NCI-H1694 treated with DMSO at 0.1 percent for 48 hours (cell line): Measurements from ENCODE around the gene VAT1L.

Experiments
- DNase-seq: peaks from one replicate; lab custom pipeline; 2025; lab: John Stamatoyannopoulos, UW

VAT1L gene

GRCh38 chr16:77833921-77834634 is 45.7 kb downstream of the VAT1L start:
- no peak for DNase-seq

GRCh38 chr16:77834635-77835540 is 46.5 kb downstream of the VAT1L start:
- no peak for DNase-seq

GRCh38 chr16:77836801-77837200 is 48.4 kb downstream of the VAT1L start:
- DNase-seq, result no peak

GRCh38 chr16:77838597-77839255 is 50.4 kb downstream of the VAT1L start:
- DNase-seq, result no peak

GRCh38 chr16:77840093-77840492 is 51.7 kb downstream of the VAT1L start:
- DNase-seq, result no peak

GRCh38 chr16:77840673-77841501 is 52.5 kb downstream of the VAT1L start:
- no peak for DNase-seq

GRCh38 chr16:77841502-77841763 is 53.1 kb downstream of the VAT1L start:
- no peak for DNase-seq

GRCh38 chr16:77842468-77842867 is 54.1 kb downstream of the VAT1L start:
- DNase-seq, result no peak

GRCh38 chr16:77843405-77843804 is 55.0 kb downstream of the VAT1L start:
- no peak for DNase-seq

- no peak for DNase-seq
Observed at GRCh38 chr16:77844801-77845200, 56.4 kb downstream of the VAT1L start.

GRCh38 chr16:77849646-77850258 is 61.4 kb downstream of the VAT1L start:
- no peak for DNase-seq

- DNase-seq, result no peak
Observed at GRCh38 chr16:77850636-77851333, 62.4 kb downstream of the VAT1L start.

GRCh38 chr16:77853161-77853560 is 64.8 kb downstream of the VAT1L start:
- no peak for DNase-seq

- DNase-seq, result no peak
Observed at GRCh38 chr16:77856438-77857160, 68.2 kb downstream of the VAT1L start.

- DNase-seq, result no peak
Observed at GRCh38 chr16:77858060-77858459, 69.7 kb downstream of the VAT1L start.

GRCh38 chr16:77859493-77860232 is 71.3 kb downstream of the VAT1L start:
- DNase-seq, result no peak

GRCh38 chr16:77860953-77861352 is 72.6 kb downstream of the VAT1L start:
- no peak for DNase-seq

GRCh38 chr16:77863250-77863649 is 74.9 kb downstream of the VAT1L start:
- DNase-seq, result no peak

GRCh38 chr16:77866752-77867151 is 78.4 kb downstream of the VAT1L start:
- no peak for DNase-seq

- DNase-seq, result no peak
Observed at GRCh38 chr16:77868052-77868451, 79.7 kb downstream of the VAT1L start.
